CD4-positive, alpha-beta T cell (primary cell): ENCODE results near the gene MVD. TPM values are rescaled to one million over a fixed set of nuclear protein-coding genes. Genes with fewer than 3 reads are reported as not detected.
"Not testable (repeated sequence)": the region's sequence is repeated elsewhere in the genome, so short reads cannot be mapped to it uniquely, and the experiment has no call there.

Experiments used
- ATAC-seq: fragments of 200-7000 bp; cut with Tn5 transposase; one replicate; pipeline ENCODE4 v1.10.0; 2022; ENCODE audit warnings: mild to moderate bottlenecking; ENCODE audit not compliant: poor library complexity
- CTCF ChIA-PET: fragments of 350-600 bp; sonication (Branson Sonifier 250); formaldehyde crosslinking; loops from one replicate; lab custom pipeline; 2021; ENCODE audit warnings: antibody characterized with exemption, inconsistent platforms; lab: Charles Lee
- POLR2A ChIA-PET: fragments of 350-600 bp; sonication (Branson Sonifier 250); formaldehyde crosslinking; loops from one replicate; lab custom pipeline; 2021; ENCODE audit warnings: antibody characterized with exemption, inconsistent platforms; lab: Charles Lee
- DNase-seq, 14 experiments: peaks; one replicate each; pipeline ENCODE4 v3.0.0-alpha.2; 2013 to 2020; ENCODE audit warnings: mixed read lengths in 2 of 14
- H3K27ac ChIP-seq, 2 donors: one replicate each; pipeline versions ENCODE4 v1.5.1 to v1.7.0; 2013; ENCODE audit warnings: low read length in 2 of 2, low read depth in 1 of 2, mild to moderate bottlenecking in 1 of 2
- H3K27me3 ChIP-seq, 2 experiments: 1 replicate in 1 of 2; 2 replicates in 1 of 2; pipeline versions ENCODE4 v1.6.1 to v1.7.0; 2013; ENCODE audit warnings: low read length in 2 of 2, control low read depth in 1 of 2, mild to moderate bottlenecking in 1 of 2, moderate library complexity in 1 of 2; ENCODE audit not compliant: insufficient read depth in 2 of 2, control insufficient read depth in 1 of 2
- H3K36me3 ChIP-seq: one replicate; pipeline ENCODE4 v1.6.1; 2013; ENCODE audit warnings: low read length, control low read depth; ENCODE audit not compliant: insufficient read depth
- H3K4me1 ChIP-seq: one replicate; pipeline ENCODE4 v1.6.1; 2013; ENCODE audit warnings: low read length, control low read depth; ENCODE audit not compliant: insufficient read depth
- H3K4me3 ChIP-seq: one replicate; pipeline ENCODE4 v1.5.1; 2013; ENCODE audit warnings: mild to moderate bottlenecking, low read length, moderate library complexity
- H3K9me3 ChIP-seq, 2 experiments: 1 replicate in 1 of 2; 2 replicates in 1 of 2; pipeline versions ENCODE4 v1.6.1 to v1.7.0; 2013; ENCODE audit warnings: low read length in 2 of 2, mild to moderate bottlenecking in 2 of 2, control low read depth in 1 of 2, moderate library complexity in 1 of 2; ENCODE audit not compliant: control insufficient read depth in 1 of 2, insufficient read depth in 1 of 2
- H3K27ac Mint-ChIP-seq: one replicate; pipeline ENCODE4 v1.8.0; 2020; ENCODE audit warnings: mixed read lengths
- H3K27me3 Mint-ChIP-seq: one replicate; pipeline ENCODE4 v1.8.0; 2021; ENCODE audit warnings: mixed read lengths
- H3K36me3 Mint-ChIP-seq: one replicate; pipeline ENCODE4 v1.8.0; 2021; ENCODE audit warnings: low read depth, mixed read lengths
- H3K4me1 Mint-ChIP-seq: one replicate; pipeline ENCODE4 v1.8.0; 2021; ENCODE audit warnings: low read depth, mixed read lengths
- H3K4me3 Mint-ChIP-seq: one replicate; pipeline ENCODE4 v1.8.0; 2020; ENCODE audit warnings: mild to moderate bottlenecking, mixed read lengths
- H3K9me3 Mint-ChIP-seq: one replicate; pipeline ENCODE4 v1.8.0; 2020; ENCODE audit warnings: mixed read lengths
- intact Hi-C, 2 experiments: fragments of 100-400 bp; cut with DNase I in 1 of 2; cut with micrococcal nuclease in 1 of 2; formaldehyde crosslinking; loops; one replicate each; pipeline versions ENCODE4 v1.15.1 to v1.9.0; 2023 to 2025; cut with DNase I, micrococcal nuclease
- total RNA-seq, 174 experiments: library from RNA in 2 of 174; stranded (reverse) in 2 of 174; gene quantifications; one replicate each; pipeline ENCODE4 v1.2.3 and lab custom pipeline; 2021 to 2026
- TF ChIP-seq, protein P1 (sequence below): fragments of 200-600 bp; IDR thresholded peaks from one replicate; pipeline ENCODE4 v1.8.0; 2022; ENCODE audit warnings: antibody characterized with exemption, mild to moderate bottlenecking

Gene MVD
- total RNA-seq, 2 experiments from 2014 or later = 74.2 to 76.9 TPM

DNA sequence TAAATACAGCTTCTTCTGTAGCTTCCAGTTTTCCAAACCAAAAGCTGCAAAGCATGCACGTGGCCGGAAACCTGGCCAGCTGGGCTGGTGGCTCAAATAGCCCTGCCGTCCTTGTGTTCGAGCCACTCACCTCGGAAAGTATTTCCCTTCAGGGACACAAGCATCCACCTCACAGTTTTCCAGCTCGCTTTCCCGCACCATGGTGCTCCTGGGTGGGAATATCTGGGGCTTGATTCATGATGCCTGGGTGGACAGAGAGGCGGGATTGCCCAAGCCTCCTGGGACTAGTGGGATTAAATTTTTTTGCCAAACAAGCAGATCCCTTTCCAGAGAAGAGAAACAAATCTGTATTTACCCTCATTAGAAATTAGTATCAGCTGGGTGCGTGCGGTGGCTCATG, 7.1 kb upstream of the MVD start:
- H3K9me3 Mint-ChIP-seq = no peaks in the 10 kb centered on the region
- Histone ChIP-seq H3K27me3 (no peaks in the 10 kb centered on the region), H3K9me3 (no peaks in the 10 kb centered on the region), H3K36me3 (peaks cover 3% of the 10 kb centered on the region), H3K27ac (no peak overlapping the region), H3K4me1 (no peaks in the 10 kb centered on the region), H3K4me3 (no peak overlapping the region)
- peaks cover 3% of the 10 kb centered on the region for H3K4me1 Mint-ChIP-seq
- TF ChIP-seq, protein P1, sequence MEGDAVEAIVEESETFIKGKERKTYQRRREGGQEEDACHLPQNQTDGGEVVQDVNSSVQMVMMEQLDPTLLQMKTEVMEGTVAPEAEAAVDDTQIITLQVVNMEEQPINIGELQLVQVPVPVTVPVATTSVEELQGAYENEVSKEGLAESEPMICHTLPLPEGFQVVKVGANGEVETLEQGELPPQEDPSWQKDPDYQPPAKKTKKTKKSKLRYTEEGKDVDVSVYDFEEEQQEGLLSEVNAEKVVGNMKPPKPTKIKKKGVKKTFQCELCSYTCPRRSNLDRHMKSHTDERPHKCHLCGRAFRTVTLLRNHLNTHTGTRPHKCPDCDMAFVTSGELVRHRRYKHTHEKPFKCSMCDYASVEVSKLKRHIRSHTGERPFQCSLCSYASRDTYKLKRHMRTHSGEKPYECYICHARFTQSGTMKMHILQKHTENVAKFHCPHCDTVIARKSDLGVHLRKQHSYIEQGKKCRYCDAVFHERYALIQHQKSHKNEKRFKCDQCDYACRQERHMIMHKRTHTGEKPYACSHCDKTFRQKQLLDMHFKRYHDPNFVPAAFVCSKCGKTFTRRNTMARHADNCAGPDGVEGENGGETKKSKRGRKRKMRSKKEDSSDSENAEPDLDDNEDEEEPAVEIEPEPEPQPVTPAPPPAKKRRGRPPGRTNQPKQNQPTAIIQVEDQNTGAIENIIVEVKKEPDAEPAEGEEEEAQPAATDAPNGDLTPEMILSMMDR = no peak
- DNase-seq (no peak), ATAC-seq (no peak)
- H3K27me3 Mint-ChIP-seq = no peaks in the 10 kb centered on the region
- intact Hi-C loops = no loop called here
- ChIA-PET CTCF (no interaction called here), POLR2A (no interaction called here)
- peaks cover 3% of the 10 kb centered on the region for H3K36me3 Mint-ChIP-seq
- H3K4me3 Mint-ChIP-seq = no peak overlapping the region
- no peak overlapping the region for H3K27ac Mint-ChIP-seq

DNA sequence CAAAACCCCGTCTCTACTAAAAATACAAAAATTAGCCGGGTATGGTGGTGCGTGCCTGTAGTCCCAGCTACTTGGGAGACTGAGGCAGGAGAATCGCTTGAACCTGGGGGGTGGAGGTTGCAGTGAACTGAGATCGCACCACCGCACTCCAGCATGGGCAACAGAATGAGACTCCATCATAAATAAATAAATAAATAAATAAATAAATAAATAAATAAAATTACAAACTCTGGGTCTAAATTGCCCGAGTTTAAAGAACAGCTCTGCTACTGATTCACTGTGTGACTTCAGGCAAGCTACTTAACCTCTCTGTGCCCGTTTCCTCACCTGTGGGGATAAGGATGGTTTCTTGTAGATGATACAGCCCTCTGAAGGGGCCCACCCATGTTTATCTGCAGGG, 6.6 kb upstream of the MVD start:
- H3K27ac ChIP-seq, intact Hi-C loops, H3K4me3 Mint-ChIP-seq, H3K36me3 Mint-ChIP-seq, H3K27ac Mint-ChIP-seq, H3K4me1 Mint-ChIP-seq, CTCF ChIA-PET, DNase-seq, H3K4me3 ChIP-seq, H3K9me3 Mint-ChIP-seq, H3K27me3 Mint-ChIP-seq, ATAC-seq, H3K4me1 ChIP-seq, H3K9me3 ChIP-seq, POLR2A ChIA-PET, H3K36me3 ChIP-seq, H3K27me3 ChIP-seq: not testable (repeated sequence)

DNA sequence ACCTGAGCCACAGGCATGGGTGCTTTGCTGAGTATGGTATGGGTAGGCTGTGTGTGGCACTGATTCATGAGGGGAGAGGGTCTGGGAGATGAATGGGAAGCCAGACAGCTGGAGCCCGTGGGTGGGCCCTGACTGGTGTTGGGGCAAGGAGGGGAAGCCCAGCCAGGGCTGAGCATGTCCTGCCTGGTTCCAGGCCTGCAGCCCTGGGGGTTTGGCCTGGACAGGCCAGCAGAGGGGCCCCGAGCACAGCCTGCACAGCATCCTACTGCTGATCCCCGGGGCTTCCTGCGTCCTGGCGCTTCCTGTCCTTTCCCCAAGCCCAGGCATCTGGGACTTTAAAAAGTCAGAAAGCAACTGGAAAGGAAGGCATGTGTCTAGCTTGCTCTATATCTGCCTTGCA, 4.6 kb upstream of the MVD start:
- DNase-seq (no peak), ATAC-seq (no peak)
- Mint-ChIP-seq H3K4me3 (no peak overlapping the region), H3K4me1 (peaks cover 11% of the 10 kb centered on the region), H3K27me3 (no peaks in the 10 kb centered on the region), H3K9me3 (no peaks in the 10 kb centered on the region), H3K36me3 (peaks cover 6% of the 10 kb centered on the region), H3K27ac (no peak overlapping the region)
- H3K4me3 ChIP-seq = no peak overlapping the region
- CTCF ChIA-PET = no interaction called here
- TF ChIP-seq, protein P1 = no peak
- H3K36me3 ChIP-seq = peaks cover 3% of the 10 kb centered on the region
- no peaks in the 10 kb centered on the region for H3K27me3 ChIP-seq
- H3K27ac ChIP-seq = no peak overlapping the region
- intact Hi-C loops = no loop called here
- POLR2A ChIA-PET = no interaction called here
- no peaks in the 10 kb centered on the region for H3K9me3 ChIP-seq
- peaks cover 9% of the 10 kb centered on the region for H3K4me1 ChIP-seq

DNA sequence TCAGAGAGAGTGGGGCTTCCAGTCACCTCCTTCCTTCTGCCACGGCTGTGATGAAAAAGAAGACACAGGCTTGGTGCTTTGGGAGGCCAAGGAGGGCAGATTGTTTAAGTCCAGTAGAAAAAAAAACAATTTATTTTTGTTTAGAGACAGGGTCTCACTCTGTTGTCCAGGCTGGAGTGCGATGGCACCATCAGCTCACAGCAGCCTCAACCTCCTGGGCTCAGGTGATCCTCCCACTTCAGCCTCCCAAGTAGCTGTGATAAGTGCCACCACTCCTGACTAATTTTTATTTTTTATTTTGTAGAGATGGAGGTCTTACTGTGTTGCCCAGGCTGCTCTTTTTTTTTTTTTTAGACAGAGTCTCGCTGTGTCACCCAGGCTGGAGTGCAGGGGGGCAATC, 2.7 kb upstream of the MVD start:
- CTCF ChIA-PET = no interaction called here
- H3K9me3 ChIP-seq = no peaks in the 10 kb centered on the region
- H3K4me1 ChIP-seq = peaks cover 19% of the 10 kb centered on the region
- Mint-ChIP-seq H3K27ac (peak overlapping the region; percentile 61), H3K4me1 (peaks cover 17% of the 10 kb centered on the region), H3K9me3 (no peaks in the 10 kb centered on the region), H3K27me3 (no peaks in the 10 kb centered on the region), H3K4me3 (no peak overlapping the region), H3K36me3 (peaks cover 6% of the 10 kb centered on the region)
- H3K36me3 ChIP-seq = no peaks in the 10 kb centered on the region
- POLR2A ChIA-PET = interaction anchor here (1.1 kb wide), 1 partner anchor 96 kb away, joined by 3 read pairs; no protein-coding TSS in a partner anchor
- no peak overlapping the region for H3K27ac ChIP-seq
- intact Hi-C loops = loop anchor here in 1 of 2 experiments (2.0 kb wide), 1 partner anchor 19 kb away; no protein-coding TSS in a partner anchor
- H3K4me3 ChIP-seq = no peak overlapping the region
- ATAC-seq (no peak), DNase-seq (no peak)
- TF ChIP-seq, protein P1 = no peak
- no peaks in the 10 kb centered on the region for H3K27me3 ChIP-seq
